ENCODE results near the gene ADAT3.
"Not testable (repeated sequence)": the region's sequence is repeated elsewhere in the genome, so short reads cannot be mapped to it uniquely, and the experiment has no call there.

The ADAT3 gene

GRCh38 chr19:1882786-1883692 lies 22.2 kb upstream of the ADAT3 start:
- Histone ChIP-seq H3K4me3 (peak overlapping the region; percentile 88), H3K27ac (peak overlapping the region in 1 of 2 donors; percentile 90)
- no peak for DNase-seq (ENCODE audit: low spot score)
- TF ChIP-seq, protein P1, sequence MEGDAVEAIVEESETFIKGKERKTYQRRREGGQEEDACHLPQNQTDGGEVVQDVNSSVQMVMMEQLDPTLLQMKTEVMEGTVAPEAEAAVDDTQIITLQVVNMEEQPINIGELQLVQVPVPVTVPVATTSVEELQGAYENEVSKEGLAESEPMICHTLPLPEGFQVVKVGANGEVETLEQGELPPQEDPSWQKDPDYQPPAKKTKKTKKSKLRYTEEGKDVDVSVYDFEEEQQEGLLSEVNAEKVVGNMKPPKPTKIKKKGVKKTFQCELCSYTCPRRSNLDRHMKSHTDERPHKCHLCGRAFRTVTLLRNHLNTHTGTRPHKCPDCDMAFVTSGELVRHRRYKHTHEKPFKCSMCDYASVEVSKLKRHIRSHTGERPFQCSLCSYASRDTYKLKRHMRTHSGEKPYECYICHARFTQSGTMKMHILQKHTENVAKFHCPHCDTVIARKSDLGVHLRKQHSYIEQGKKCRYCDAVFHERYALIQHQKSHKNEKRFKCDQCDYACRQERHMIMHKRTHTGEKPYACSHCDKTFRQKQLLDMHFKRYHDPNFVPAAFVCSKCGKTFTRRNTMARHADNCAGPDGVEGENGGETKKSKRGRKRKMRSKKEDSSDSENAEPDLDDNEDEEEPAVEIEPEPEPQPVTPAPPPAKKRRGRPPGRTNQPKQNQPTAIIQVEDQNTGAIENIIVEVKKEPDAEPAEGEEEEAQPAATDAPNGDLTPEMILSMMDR (IDR thresholded peaks at IDR 0.05) = no peak

- Histone ChIP-seq H3K4me3 (peak overlapping the region; percentile 88), H3K27ac (peak overlapping the region in 1 of 2 donors; percentile 90)
- no peak for DNase-seq (ENCODE audit: low spot score)
These were observed 21.4 kb upstream of the ADAT3 start for GRCh38 chr19:1883784-1884183.

GRCh38 chr19:1884291-1884718 lies 20.9 kb upstream of the ADAT3 start:
- Histone ChIP-seq H3K27ac (peak overlapping the region; percentile 73 to 90), H3K4me3 (peak overlapping the region; percentile 88)
- TF ChIP-seq, protein P1 (IDR thresholded peaks at IDR 0.05) = no peak
- no peak for DNase-seq (ENCODE audit: low spot score)

More at GRCh38 chr19:1883784-1884183, 21.4 kb upstream of the ADAT3 start:
- TF ChIP-seq, protein P1 (IDR thresholded peaks at IDR 0.05) = no peak

DNA sequence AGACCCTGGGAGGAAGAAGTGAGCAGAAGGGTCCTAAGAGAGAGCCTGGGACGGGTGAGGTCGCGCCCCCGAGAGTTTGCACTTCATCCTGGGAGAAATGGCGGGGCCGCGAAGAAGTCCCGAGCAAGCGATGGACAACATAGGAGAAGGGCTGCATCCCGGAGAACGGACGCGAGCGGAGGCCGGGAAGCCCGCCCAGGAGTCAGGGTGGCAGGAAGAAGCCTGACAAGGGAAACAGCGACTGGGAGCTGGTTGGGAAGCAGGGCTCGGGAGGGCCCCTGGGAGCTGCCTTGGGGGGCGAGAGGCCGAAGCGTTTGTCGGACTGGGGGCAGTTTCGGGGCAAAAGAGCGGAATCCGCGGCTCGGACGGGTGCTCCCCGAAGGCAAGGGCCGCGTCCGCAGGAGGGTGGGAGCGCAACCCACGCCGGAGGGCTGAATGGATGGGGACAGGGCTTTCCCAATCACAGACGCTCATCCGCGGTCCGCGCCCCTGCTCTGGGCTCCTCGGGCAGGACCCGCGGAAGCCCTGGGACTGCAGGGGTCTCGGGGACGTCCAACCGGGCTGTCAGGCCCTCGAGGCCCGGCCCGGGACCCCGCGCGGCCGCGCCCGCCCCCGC lies 20.4 kb upstream of the ADAT3 start:
- peak overlapping the region; percentile 88 for H3K4me3 ChIP-seq
- peak overlapping the region; percentile 73 to 90 for H3K27ac ChIP-seq
- TF ChIP-seq, protein P1 (IDR thresholded peaks at IDR 0.05) = no peak
- DNase-seq (ENCODE audit: low spot score) = no peak

- DNase-seq (ENCODE audit: low spot score) = peak; percentile 95
- peak within 1 kb of the TSS; percentile 88 for H3K4me3 ChIP-seq
- peak within 1 kb of the TSS; percentile 73 to 90 for H3K27ac ChIP-seq
These were observed 19.6 kb upstream of the ADAT3 start, which contains the start of gene ABHD17A for GRCh38 chr19:1885398-1886119. Gene ABHD17A (minus strand): TSS chr19:1885496. CDS start chr19:1881566, 3,930 bp downstream.

GRCh38 chr19:1886360-1886759 lies 18.8 kb upstream of the ADAT3 start:
- not testable (repeated sequence) for H3K4me3 ChIP-seq; H3K27ac ChIP-seq; DNase-seq (ENCODE audit: low spot score)

GRCh38 chr19:1888385-1888784 lies 16.8 kb upstream of the ADAT3 start:
- TF ChIP-seq, protein P1 (IDR thresholded peaks at IDR 0.05) = no peak
- Histone ChIP-seq H3K4me3 (no peak overlapping the region), H3K27ac (no peak overlapping the region)
- no peak for DNase-seq (ENCODE audit: low spot score)
